Esophagus muscularis mucosa (tissue), 3 donors: ENCODE results near the gene ELOVL6.

Source experiments
- CTCF ChIP-seq, 3 experiments: fragments of 200-600 bp in 2 of 3; fragments of 450-650 bp in 1 of 3; sonication (generic) in 2 of 3; IDR thresholded peaks; one replicate each; pipeline ENCODE4 v1.5.1; 2017 to 2019; ENCODE audit warnings: antibody characterized with exemption in 3 of 3, mild to moderate bottlenecking in 2 of 3, moderate library complexity in 1 of 3
- POLR2A ChIP-seq: fragments of 450-650 bp; IDR thresholded peaks from one replicate; pipeline ENCODE4 v1.6.1; 2017; ENCODE audit warnings: antibody characterized with exemption, moderate library complexity, mild to moderate bottlenecking, low read depth
- POLR2AphosphoS5 ChIP-seq, 2 donors: sonication (generic); formaldehyde crosslinking; IDR thresholded peaks; one replicate each; pipeline ENCODE4 v1.6.1; 2017; ENCODE audit warnings: antibody characterized with exemption in 2 of 2

- TF ChIP-seq POLR2A: no peak
- no peak for TF ChIP-seq CTCF (IDR thresholded peaks at IDR 0.05)
- peak in 1 of 2 donors; percentile 4 for TF ChIP-seq POLR2AphosphoS5 (IDR thresholded peaks at IDR 0.05)
These were observed 2.1 kb downstream of the ELOVL6 start for GRCh38 chr4:110196206-110196870.
